ENCODE results near the gene SSX2IP. TPM values are rescaled to one million over a fixed set of nuclear protein-coding genes. Genes with fewer than 3 reads are reported as not detected.

The SSX2IP gene
- total RNA-seq, 1 donor from 2014 or later: 5.4 TPM

GRCh38 chr1:84613026-84613425 lies 77.2 kb downstream of the SSX2IP start:
- intact Hi-C loops (cut with micrococcal nuclease): no loop called here
- no peaks in the 10 kb centered on the region for H3K4me1 Mint-ChIP-seq
- H3K27ac Mint-ChIP-seq: no peak overlapping the region
- DNase-seq (no peak), ATAC-seq (ENCODE audit: low read depth) (no peak)
- no peaks in the 10 kb centered on the region for H3K36me3 Mint-ChIP-seq (ENCODE audit: low read depth)
- ChIA-PET POLR2A (no interaction called here), CTCF (no interaction called here)
- H3K27me3 Mint-ChIP-seq: no peaks in the 10 kb centered on the region
- H3K9me3 Mint-ChIP-seq: no peaks in the 10 kb centered on the region
- no peak for TF ChIP-seq CTCF (IDR thresholded peaks at IDR 0.05)
- H3K4me3 Mint-ChIP-seq: no peak overlapping the region

GRCh38 chr1:84611796-84612195 lies 78.5 kb downstream of the SSX2IP start:
- no peaks in the 10 kb centered on the region for H3K9me3 Mint-ChIP-seq
- intact Hi-C loops (cut with micrococcal nuclease): no loop called here
- no peaks in the 10 kb centered on the region for H3K27me3 Mint-ChIP-seq
- no peak for TF ChIP-seq CTCF (IDR thresholded peaks at IDR 0.05)
- no peak overlapping the region for H3K4me3 Mint-ChIP-seq
- ChIA-PET CTCF (no interaction called here), POLR2A (no interaction called here)
- H3K36me3 Mint-ChIP-seq (ENCODE audit: low read depth): no peaks in the 10 kb centered on the region
- ATAC-seq (ENCODE audit: low read depth) (no peak), DNase-seq (no peak)
- H3K4me1 Mint-ChIP-seq: no peaks in the 10 kb centered on the region
- no peak overlapping the region for H3K27ac Mint-ChIP-seq

DNA sequence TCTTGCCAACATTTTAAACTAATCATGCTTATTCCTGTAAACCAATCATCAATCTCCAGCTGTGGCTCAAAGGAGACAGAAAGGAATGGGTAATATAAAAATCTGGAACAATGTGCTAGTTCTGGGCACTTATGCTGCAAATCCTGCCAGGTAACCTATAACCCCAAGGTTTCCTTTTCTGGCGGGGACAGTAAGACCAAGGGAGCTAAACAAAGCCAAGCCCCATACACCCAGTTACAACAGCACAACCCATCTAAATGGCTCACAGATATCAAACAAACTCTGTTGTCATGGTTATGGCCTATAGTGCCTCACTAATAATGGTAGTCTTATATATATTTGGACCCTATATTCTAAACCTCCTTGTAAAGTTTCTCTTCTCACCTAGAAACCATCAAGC lies 79.2 kb downstream of the SSX2IP start:
- TF ChIP-seq CTCF (IDR thresholded peaks at IDR 0.05): no peak
- H3K27me3 Mint-ChIP-seq: peaks cover 2% of the 10 kb centered on the region
- ChIA-PET POLR2A (no interaction called here), CTCF (interaction anchor here (0.8 kb wide), 1 partner anchor 9 kb away, joined by 3 read pairs; no protein-coding TSS in a partner anchor)
- H3K4me1 Mint-ChIP-seq: no peaks in the 10 kb centered on the region
- intact Hi-C loops (cut with micrococcal nuclease): no loop called here
- ATAC-seq (ENCODE audit: low read depth) (no peak), DNase-seq (no peak)
- H3K36me3 Mint-ChIP-seq (ENCODE audit: low read depth): peaks cover 3% of the 10 kb centered on the region
- H3K9me3 Mint-ChIP-seq: peaks cover 5% of the 10 kb centered on the region
- H3K4me3 Mint-ChIP-seq: no peak overlapping the region
- H3K27ac Mint-ChIP-seq: no peak overlapping the region

DNA sequence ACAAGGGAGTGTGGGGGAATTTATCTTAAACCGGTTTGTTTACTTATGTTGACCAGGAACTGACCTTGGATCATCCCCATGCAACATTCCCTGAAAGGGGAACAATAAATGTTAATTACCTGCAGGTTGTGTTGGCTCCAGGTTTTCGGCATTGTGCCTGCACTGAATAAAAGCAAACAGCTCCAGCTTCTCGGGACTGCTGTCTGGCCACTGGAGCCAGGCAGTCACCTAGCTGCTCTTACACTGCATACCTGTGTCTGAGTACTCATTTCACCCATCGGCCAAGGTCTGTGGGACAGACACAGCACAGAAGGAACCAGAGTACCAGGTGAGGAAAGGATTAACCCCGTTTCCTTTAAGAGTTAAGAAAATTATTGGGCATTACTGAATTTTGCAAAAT lies 83.3 kb downstream of the SSX2IP start:
- ATAC-seq (ENCODE audit: low read depth) (no peak), DNase-seq (no peak)
- TF ChIP-seq CTCF (IDR thresholded peaks at IDR 0.05): no peak
- H3K27me3 Mint-ChIP-seq: peaks cover 2% of the 10 kb centered on the region
- no peaks in the 10 kb centered on the region for H3K4me1 Mint-ChIP-seq
- peaks cover 23% of the 10 kb centered on the region for H3K9me3 Mint-ChIP-seq
- POLR2A ChIA-PET: interaction anchor here (1.2 kb wide), 1 partner anchor 14 kb away, joined by 4 read pairs; no protein-coding TSS in a partner anchor
- peaks cover 9% of the 10 kb centered on the region for H3K36me3 Mint-ChIP-seq (ENCODE audit: low read depth)
- H3K27ac Mint-ChIP-seq: no peak overlapping the region
- intact Hi-C loops (cut with micrococcal nuclease): no loop called here
- H3K4me3 Mint-ChIP-seq: no peak overlapping the region
- CTCF ChIA-PET: no interaction called here

GRCh38 chr1:84605157-84605556 lies 85.1 kb downstream of the SSX2IP start:
- ATAC-seq (ENCODE audit: low read depth): no peak
- Mint-ChIP-seq H3K9me3 (peaks cover 23% of the 10 kb centered on the region), H3K4me3 (no peak overlapping the region), H3K27me3 (peaks cover 2% of the 10 kb centered on the region), H3K27ac (no peak overlapping the region), H3K4me1 (no peaks in the 10 kb centered on the region), H3K36me3 (ENCODE audit: low read depth) (peaks cover 9% of the 10 kb centered on the region)
- DNase-seq: no peak
- intact Hi-C loops (cut with micrococcal nuclease): no loop called here
- ChIA-PET CTCF (no interaction called here), POLR2A (interaction anchor here (1.3 kb wide), 1 partner anchor 31 kb away, joined by 3 read pairs; the partner anchor contains the start of gene CTBS)
- TF ChIP-seq CTCF (IDR thresholded peaks at IDR 0.05): no peak

All from activated B cell treated with CpG ODN at 0.5 μM for 24 hours (primary cell).